Measurements from ENCODE around the gene GPALPP1.
"Not testable (repeated sequence)": the region's sequence is repeated elsewhere in the genome, so short reads cannot be mapped to it uniquely, and the experiment has no call there.

DNA sequence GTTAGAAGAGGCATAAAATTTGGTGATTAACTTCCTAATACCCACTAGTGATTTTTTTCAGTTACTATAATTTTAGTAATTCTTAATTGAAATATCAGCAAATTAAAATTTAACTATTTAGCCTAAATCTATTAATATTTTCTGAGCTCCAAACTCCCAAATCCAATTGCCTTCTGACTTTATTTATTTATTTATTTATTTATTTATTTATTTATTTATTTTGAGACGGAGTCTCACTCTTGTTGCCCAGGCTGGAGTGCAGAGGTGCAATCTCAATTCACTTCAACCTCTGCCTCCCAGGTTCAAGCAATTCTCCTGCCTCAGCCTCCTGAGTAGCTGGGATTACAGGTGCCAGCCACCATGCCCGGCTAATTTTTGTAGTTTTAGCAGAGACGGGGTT is 74.6 kb downstream of the GPALPP1 start:
- TF ChIP-seq CTCF (IDR thresholded peaks at IDR 0.05; ENCODE audit: low read depth, low read length, poor library complexity, severe bottlenecking); EZH2phosphoT487 (IDR thresholded peaks at IDR 0.05; ENCODE audit: borderline replicate concordance, low read length): not testable (repeated sequence)

Data from DOHH2 (cell line).